Natural killer cell (primary cell): ENCODE measurements around the gene ABHD6. TPM values are rescaled to one million over a fixed set of nuclear protein-coding genes. Genes with fewer than 3 reads are reported as not detected.
"Not testable (repeated sequence)": the region's sequence is repeated elsewhere in the genome, so short reads cannot be mapped to it uniquely, and the experiment has no call there.

Source experiments
- ATAC-seq, 3 donors: fragments of 150-1000 bp in 2 of 3; fragments of 200-7000 bp in 1 of 3; cut with Tn5 transposase; 1 replicate in 1 of 3; 2 replicates in 2 of 3; pipeline ENCODE4 v1.10.0; 2021; ENCODE audit warnings: mild to moderate bottlenecking in 2 of 3, moderate library complexity in 2 of 3
- DNase-seq, 2 donors: peaks; one replicate each; pipeline versions ENCODE4 v3.0.0 to v3.0.0-alpha.2; 2013 to 2021; ENCODE audit warnings: mixed read lengths in 1 of 2
- H3K27ac ChIP-seq: one replicate; pipeline ENCODE4 v1.5.1; 2013; ENCODE audit warnings: mild to moderate bottlenecking, low read length
- H3K27me3 ChIP-seq: one replicate; pipeline ENCODE4 v1.6.1; 2013; ENCODE audit warnings: low read length; ENCODE audit not compliant: control insufficient read depth, insufficient read depth
- H3K36me3 ChIP-seq: one replicate; pipeline ENCODE4 v1.6.1; 2013; ENCODE audit warnings: low read length; ENCODE audit not compliant: control insufficient read depth, insufficient read depth
- H3K4me1 ChIP-seq: one replicate; pipeline ENCODE4 v1.6.1; 2013; ENCODE audit warnings: low read length; ENCODE audit not compliant: control insufficient read depth, insufficient read depth
- H3K4me3 ChIP-seq: one replicate; pipeline ENCODE4 v1.5.1; 2013; ENCODE audit warnings: low read length
- H3K9me3 ChIP-seq: one replicate; pipeline ENCODE4 v1.6.1; 2013; ENCODE audit warnings: low read length; ENCODE audit not compliant: control insufficient read depth, insufficient read depth
- H3K27ac Mint-ChIP-seq, 2 donors: one replicate each; pipeline ENCODE4 v1.8.0; 2022; ENCODE audit warnings: mild to moderate bottlenecking in 2 of 2, mixed read lengths in 2 of 2, moderate library complexity in 1 of 2
- H3K27me3 Mint-ChIP-seq, 2 donors: one replicate each; pipeline ENCODE4 v1.8.0; 2022; ENCODE audit warnings: low read depth in 2 of 2, mixed read lengths in 2 of 2
- H3K36me3 Mint-ChIP-seq: one replicate; pipeline ENCODE4 v1.8.0; 2022; ENCODE audit warnings: mixed read lengths
- H3K4me1 Mint-ChIP-seq, 2 donors: one replicate each; pipeline ENCODE4 v1.8.0; 2022; ENCODE audit warnings: mixed read lengths in 2 of 2
- H3K4me3 Mint-ChIP-seq: one replicate; pipeline ENCODE4 v1.8.0; 2022; ENCODE audit warnings: mild to moderate bottlenecking, moderate library complexity, mixed read lengths
- H3K9me3 Mint-ChIP-seq, 2 donors: one replicate each; pipeline ENCODE4 v1.8.0; 2022; ENCODE audit warnings: mixed read lengths in 2 of 2
- CTCF ChIP-seq: fragments of 200-600 bp; IDR thresholded peaks from one replicate; pipeline ENCODE4 v1.8.0; 2022; ENCODE audit warnings: antibody characterized with exemption
- WGBS: methylation state at CpG from one replicate; pipeline ENCODE4 v1.1.7; 2013; ENCODE audit warnings: missing lambda C conversion rate; ENCODE audit not compliant: insufficient coverage; 5-methylcytosine and 5-hydroxymethylcytosine counted together
- intact Hi-C: fragments of 100-400 bp; cut with micrococcal nuclease; formaldehyde crosslinking; loops from one replicate; pipeline ENCODE4 v1.14.2; 2022
- total RNA-seq, 4 donors: library from RNA; stranded (reverse); fragments of 120-200 nt in 1 of 4; gene quantifications; one replicate each; pipeline versions ENCODE4 v1.2.3 to v1.2.4, GENCODE V29; 2013 to 2022

The ABHD6 gene
- total RNA-seq, 3 donors from 2014 or later (not counting 1 experiment from before 2014, with no cell fraction given): 5.0 to 10.6 (median 9.3) TPM

DNA sequence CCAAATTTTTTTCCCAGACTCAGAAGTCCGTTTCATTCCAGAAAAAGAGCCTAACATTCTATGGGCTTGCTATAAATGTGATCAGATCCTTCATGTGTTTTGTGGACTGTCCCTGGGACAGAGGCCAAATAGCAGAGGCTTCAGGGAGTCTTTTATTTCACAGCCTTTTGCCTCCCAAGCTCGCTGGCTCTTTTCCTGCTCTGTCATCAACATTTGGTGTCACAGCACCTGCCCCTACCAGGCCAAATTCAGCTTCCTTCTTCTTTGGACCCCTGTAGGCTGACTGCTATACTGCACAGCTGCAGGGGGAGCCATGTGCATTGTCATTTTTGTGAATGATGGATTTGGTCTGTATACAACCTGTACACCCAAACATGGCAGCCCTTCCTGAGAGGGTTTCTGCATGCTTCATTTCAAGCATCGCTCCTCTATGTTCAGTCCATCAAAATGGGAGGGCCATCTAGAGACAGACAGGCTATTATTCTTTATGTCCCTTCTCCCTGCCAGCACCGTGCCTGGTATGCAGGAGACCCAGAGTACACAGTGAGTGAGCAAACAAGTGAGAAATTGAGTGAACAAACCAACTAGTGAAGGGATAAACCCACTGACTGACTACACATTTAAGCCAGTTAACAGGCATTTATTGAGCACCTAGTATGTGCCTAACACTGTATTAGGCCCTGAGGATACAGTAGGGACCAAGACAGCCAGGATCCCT lies 50.6 kb downstream of the ABHD6 start:
- no peak overlapping the region for H3K4me3 Mint-ChIP-seq
- DNase-seq (no peak), ATAC-seq (no peak)
- H3K27ac Mint-ChIP-seq: no peak overlapping the region
- Histone ChIP-seq H3K36me3 (no peaks in the 10 kb centered on the region), H3K27me3 (no peaks in the 10 kb centered on the region), H3K4me3 (no peak overlapping the region), H3K9me3 (no peaks in the 10 kb centered on the region), H3K4me1 (no peaks in the 10 kb centered on the region), H3K27ac (no peak overlapping the region)
- no peak for TF ChIP-seq CTCF
- no peaks in the 10 kb centered on the region for H3K9me3 Mint-ChIP-seq
- intact Hi-C loops: no loop called here
- WGBS: 91% methylated on average over 4 of the region's 4 CpGs
- no peaks in the 10 kb centered on the region for H3K27me3 Mint-ChIP-seq
- H3K36me3 Mint-ChIP-seq: peaks cover 7% of the 10 kb centered on the region
- H3K4me1 Mint-ChIP-seq: no peaks in the 10 kb centered on the region

GRCh38 chr3:58288964-58289613 lies 51.5 kb downstream of the ABHD6 start:
- H3K9me3 Mint-ChIP-seq, H3K4me1 Mint-ChIP-seq, H3K9me3 ChIP-seq, H3K27ac ChIP-seq, H3K4me3 ChIP-seq, H3K27ac Mint-ChIP-seq, H3K4me3 Mint-ChIP-seq, H3K4me1 ChIP-seq, H3K27me3 ChIP-seq, ATAC-seq, H3K27me3 Mint-ChIP-seq, DNase-seq, intact Hi-C loops, H3K36me3 Mint-ChIP-seq, H3K36me3 ChIP-seq: not testable (repeated sequence)
- 100% methylated on average over 1 of the region's 4 CpGs for WGBS

DNA sequence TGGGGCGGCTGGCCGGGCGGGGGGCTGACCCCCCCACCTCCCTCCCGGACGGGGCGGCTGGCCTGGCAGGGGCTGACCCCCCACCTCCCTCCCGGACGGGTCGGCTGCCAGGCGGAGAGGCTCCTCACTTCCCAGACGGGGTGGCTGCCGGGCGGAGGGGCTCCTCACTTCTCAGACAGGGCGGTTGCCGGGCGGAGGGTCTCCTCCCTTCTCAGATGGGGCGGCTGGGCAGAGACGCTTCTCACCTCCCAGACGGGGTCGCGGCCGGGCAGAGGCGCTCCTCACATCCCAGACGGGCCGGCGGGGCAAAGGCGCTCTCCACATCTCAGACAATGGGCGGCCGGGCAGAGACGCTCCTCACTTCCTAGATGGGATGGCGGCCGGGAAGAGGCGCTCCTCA lies 52.9 kb downstream of the ABHD6 start:
- H3K4me1 Mint-ChIP-seq, H3K27me3 ChIP-seq, H3K4me3 ChIP-seq, H3K9me3 Mint-ChIP-seq, DNase-seq, H3K4me1 ChIP-seq, H3K36me3 ChIP-seq, ATAC-seq, H3K27ac ChIP-seq, H3K9me3 ChIP-seq, H3K36me3 Mint-ChIP-seq, H3K27me3 Mint-ChIP-seq, H3K4me3 Mint-ChIP-seq, intact Hi-C loops, H3K27ac Mint-ChIP-seq: not testable (repeated sequence)
- 98% methylated on average over 14 of the region's 33 CpGs for WGBS

GRCh38 chr3:58291671-58292338 lies 54.2 kb downstream of the ABHD6 start:
- no peaks in the 10 kb centered on the region for H3K4me1 Mint-ChIP-seq
- peaks cover 2 to 5% of the 10 kb centered on the region in 2 donors for H3K9me3 Mint-ChIP-seq
- no peaks in the 10 kb centered on the region for H3K27me3 ChIP-seq
- H3K4me3 Mint-ChIP-seq: no peak overlapping the region
- H3K4me3 ChIP-seq: no peak overlapping the region
- no peak for TF ChIP-seq CTCF
- no peaks in the 10 kb centered on the region for H3K4me1 ChIP-seq
- intact Hi-C loops: no loop called here
- WGBS: 84% methylated on average over 9 of the region's 9 CpGs
- H3K27me3 Mint-ChIP-seq: no peaks in the 10 kb centered on the region
- ATAC-seq (no peak), DNase-seq (no peak)
- no peak overlapping the region for H3K27ac ChIP-seq
- no peaks in the 10 kb centered on the region for H3K9me3 ChIP-seq
- H3K27ac Mint-ChIP-seq: no peak overlapping the region
- H3K36me3 ChIP-seq: no peaks in the 10 kb centered on the region
- H3K36me3 Mint-ChIP-seq: no peaks in the 10 kb centered on the region
